Upper lobe of right lung (tissue), 1 donor: ENCODE results near the gene ZNF792. TPM values are rescaled to one million over a fixed set of nuclear protein-coding genes. Genes with fewer than 3 reads are reported as not detected.
"Not testable (repeated sequence)": the region's sequence is repeated elsewhere in the genome, so short reads cannot be mapped to it uniquely, and the experiment has no call there.

Source experiments
- ATAC-seq: fragments of 200-7000 bp; cut with Tn5 transposase; one replicate; pipeline ENCODE4 v1.9.1; 2020; ENCODE audit warnings: mild to moderate bottlenecking, moderate library complexity
- DNase-seq: peaks from one replicate; pipeline ENCODE4 v3.0.0-alpha.2; 2020
- H3K27ac ChIP-seq: fragments of 200-600 bp; one replicate; pipeline ENCODE4 v1.8.0; 2022
- H3K27me3 ChIP-seq: fragments of 200-600 bp; one replicate; pipeline ENCODE4 v1.8.0; 2022; ENCODE audit warnings: mild to moderate bottlenecking
- H3K36me3 ChIP-seq: fragments of 200-600 bp; one replicate; pipeline ENCODE4 v1.8.0; 2022
- H3K4me1 ChIP-seq: fragments of 200-600 bp; one replicate; pipeline ENCODE4 v1.8.0; 2022
- H3K4me3 ChIP-seq: fragments of 200-600 bp; one replicate; pipeline ENCODE4 v1.8.0; 2022; ENCODE audit warnings: mild to moderate bottlenecking
- H3K9me3 ChIP-seq: fragments of 200-600 bp; one replicate; pipeline ENCODE4 v1.8.0; 2022
- CTCF ChIP-seq: fragments of 200-600 bp; IDR thresholded peaks from one replicate; pipeline ENCODE4 v1.8.0; 2022; ENCODE audit warnings: antibody characterized with exemption
- intact Hi-C: fragments of 100-400 bp; cut with DNase I; formaldehyde crosslinking; loops from one replicate; pipeline ENCODE4 v1.11.0; 2022
- total RNA-seq: library from RNA; stranded (reverse); fragmentation: NEBNext Ultra II Directional; extraction: Animal tissue kit (Norgen Biotek cat#: 25700); gene quantifications from one replicate; pipeline ENCODE4 v1.2.1, GENCODE V29; 2021
- donor health status: DM: no; HTN: yes; CAD: no; lungs with severe emphysema.

Gene ZNF792
- total RNA-seq, 1 donor from 2014 or later: 11.5 TPM

GRCh38 chr19:34979819-34980640 lies 16.0 kb upstream of the ZNF792 start:
- no peaks in the 10 kb centered on the region for H3K36me3 ChIP-seq
- H3K4me3 ChIP-seq: no peak overlapping the region
- ATAC-seq (no peak), DNase-seq (no peak)
- H3K27ac ChIP-seq: no peak overlapping the region
- H3K9me3 ChIP-seq: no peaks in the 10 kb centered on the region
- no peaks in the 10 kb centered on the region for H3K27me3 ChIP-seq
- TF ChIP-seq CTCF: no peak
- intact Hi-C loops: no loop called here
- peaks cover 7% of the 10 kb centered on the region for H3K4me1 ChIP-seq

- Histone ChIP-seq H3K27ac (no peak overlapping the region), H3K4me3 (no peak overlapping the region), H3K27me3 (no peaks in the 10 kb centered on the region), H3K36me3 (no peaks in the 10 kb centered on the region), H3K4me1 (peaks cover 20% of the 10 kb centered on the region), H3K9me3 (no peaks in the 10 kb centered on the region)
- ATAC-seq (no peak), DNase-seq (no peak)
- intact Hi-C loops: no loop called here
- TF ChIP-seq CTCF: no peak
These were observed 12.6 kb upstream of the ZNF792 start for GRCh38 chr19:34976611-34977010.

GRCh38 chr19:34975056-34975455 lies 11.0 kb upstream of the ZNF792 start:
- intact Hi-C loops: no loop called here
- Histone ChIP-seq H3K36me3 (no peaks in the 10 kb centered on the region), H3K27ac (no peak overlapping the region), H3K4me1 (peaks cover 20% of the 10 kb centered on the region), H3K27me3 (no peaks in the 10 kb centered on the region), H3K9me3 (no peaks in the 10 kb centered on the region), H3K4me3 (no peak overlapping the region)
- no peak for DNase-seq
- no peak for ATAC-seq
- no peak for TF ChIP-seq CTCF

GRCh38 chr19:34974646-34975045 lies 10.6 kb upstream of the ZNF792 start:
- intact Hi-C loops: loop anchor here (5.0 kb wide), 1 partner anchor 38 kb away; no protein-coding TSS in a partner anchor
- no peak for DNase-seq

GRCh38 chr19:34972163-34972705 lies 8.2 kb upstream of the ZNF792 start:
- no peaks in the 10 kb centered on the region for H3K9me3 ChIP-seq
- no peak overlapping the region for H3K4me3 ChIP-seq
- H3K4me1 ChIP-seq: peaks cover 20% of the 10 kb centered on the region
- H3K27me3 ChIP-seq: no peaks in the 10 kb centered on the region
- DNase-seq (no peak), ATAC-seq (no peak)
- H3K27ac ChIP-seq: no peak overlapping the region
- no peaks in the 10 kb centered on the region for H3K36me3 ChIP-seq
- no peak for TF ChIP-seq CTCF
- intact Hi-C loops: loop anchor here (5.0 kb wide), 1 partner anchor 40 kb away; no protein-coding TSS in a partner anchor

More at GRCh38 chr19:34974646-34975045, 10.6 kb upstream of the ZNF792 start:
- no peaks in the 10 kb centered on the region for H3K9me3 ChIP-seq
- TF ChIP-seq CTCF: no peak
- no peaks in the 10 kb centered on the region for H3K27me3 ChIP-seq
- H3K4me1 ChIP-seq: peaks cover 20% of the 10 kb centered on the region
- ATAC-seq: no peak
- H3K4me3 ChIP-seq: no peak overlapping the region
- H3K36me3 ChIP-seq: no peaks in the 10 kb centered on the region
- H3K27ac ChIP-seq: no peak overlapping the region

GRCh38 chr19:34970185-34970780 lies 6.3 kb upstream of the ZNF792 start:
- DNase-seq: not testable (repeated sequence)
- intact Hi-C loops: loop anchor here (5.0 kb wide), 1 partner anchor 42 kb away; no protein-coding TSS in a partner anchor

More at GRCh38 chr19:34970185-34970780, 6.3 kb upstream of the ZNF792 start:
- not testable (repeated sequence) for H3K27me3 ChIP-seq, H3K4me3 ChIP-seq, H3K27ac ChIP-seq, ATAC-seq, H3K36me3 ChIP-seq, H3K9me3 ChIP-seq
- H3K4me1 ChIP-seq: peaks cover 16% of the 10 kb centered on the region
